K562 (cell line): Measurements from ENCODE around the gene SP6.

Experiments
- ATF3 ChIP-seq, 2 experiments: fragments of 450-650 bp in 1 of 2; sonication (generic) in 1 of 2; formaldehyde crosslinking in 1 of 2; IDR thresholded peaks in 1 of 2; conservative IDR thresholded peaks in 1 of 2; 2 replicates each; pipeline versions ENCODE4 v1.6.1 to v1.8.1; 2016 to 2023; ENCODE audit warnings: mild to moderate bottlenecking in 2 of 2, moderate library complexity in 2 of 2, inconsistent platforms in 1 of 2, missing genetic modification reagents in 1 of 2
- POLR2A ChIP-seq: fragments of 450-650 bp; conservative IDR thresholded peaks from 2 replicates; pipeline ENCODE4 v1.6.1; 2016
- RFX5 ChIP-seq: IDR thresholded peaks from 2 replicates; pipeline ENCODE4 v1.6.1; 2011; ENCODE audit warnings: low read depth, mild to moderate bottlenecking, improper control_type of control experiment, low read length
- TCF7L2 ChIP-seq: fragments of 150-350 bp; IDR thresholded peaks from 2 replicates; pipeline ENCODE4 v1.6.1; 2016; ENCODE audit warnings: low read depth, mild to moderate bottlenecking, low read length, moderate library complexity
- ZFP91 ChIP-seq: sonication (generic); formaldehyde crosslinking; IDR thresholded peaks from 2 replicates; pipeline ENCODE4 v1.8.0; 2022; ENCODE audit warnings: mild to moderate bottlenecking, missing genetic modification reagents
- ZFX ChIP-seq: sonication (generic); formaldehyde crosslinking; IDR thresholded peaks from 2 replicates; pipeline ENCODE4 v1.8.0; 2022; ENCODE audit warnings: mild to moderate bottlenecking, missing genetic modification reagents, moderate library complexity
- ZKSCAN1 ChIP-seq: fragments of 150-350 bp; IDR thresholded peaks from 2 replicates; pipeline ENCODE4 v1.6.1; 2016; ENCODE audit warnings: low read depth, low read length
- ZNF41 ChIP-seq: fragments of 250-450 bp; sonication (Bioruptor Pico); conservative IDR thresholded peaks from 2 replicates; pipeline ENCODE4 v1.4.0; 2020; ENCODE audit warnings: mild to moderate bottlenecking

GRCh38 chr17:47883589-47884426, 32.8 kb upstream of the SP6 start:
- TF ChIP-seq ZNF41 (no peak), RFX5 (no peak), POLR2A (no peak), TCF7L2 (no peak), ZKSCAN1 (no peak), ZFP91 (no peak), ATF3 (IDR thresholded peaks at IDR 0.05) (no peak), ATF3 (CRISPR knock-in tag; conservative IDR thresholded peaks at IDR 0.05) (no peak), ZFX (CRISPR knock-in tag) (no peak)
